ENCODE data around the gene TUBB4B.

Gene TUBB4B

DNA sequence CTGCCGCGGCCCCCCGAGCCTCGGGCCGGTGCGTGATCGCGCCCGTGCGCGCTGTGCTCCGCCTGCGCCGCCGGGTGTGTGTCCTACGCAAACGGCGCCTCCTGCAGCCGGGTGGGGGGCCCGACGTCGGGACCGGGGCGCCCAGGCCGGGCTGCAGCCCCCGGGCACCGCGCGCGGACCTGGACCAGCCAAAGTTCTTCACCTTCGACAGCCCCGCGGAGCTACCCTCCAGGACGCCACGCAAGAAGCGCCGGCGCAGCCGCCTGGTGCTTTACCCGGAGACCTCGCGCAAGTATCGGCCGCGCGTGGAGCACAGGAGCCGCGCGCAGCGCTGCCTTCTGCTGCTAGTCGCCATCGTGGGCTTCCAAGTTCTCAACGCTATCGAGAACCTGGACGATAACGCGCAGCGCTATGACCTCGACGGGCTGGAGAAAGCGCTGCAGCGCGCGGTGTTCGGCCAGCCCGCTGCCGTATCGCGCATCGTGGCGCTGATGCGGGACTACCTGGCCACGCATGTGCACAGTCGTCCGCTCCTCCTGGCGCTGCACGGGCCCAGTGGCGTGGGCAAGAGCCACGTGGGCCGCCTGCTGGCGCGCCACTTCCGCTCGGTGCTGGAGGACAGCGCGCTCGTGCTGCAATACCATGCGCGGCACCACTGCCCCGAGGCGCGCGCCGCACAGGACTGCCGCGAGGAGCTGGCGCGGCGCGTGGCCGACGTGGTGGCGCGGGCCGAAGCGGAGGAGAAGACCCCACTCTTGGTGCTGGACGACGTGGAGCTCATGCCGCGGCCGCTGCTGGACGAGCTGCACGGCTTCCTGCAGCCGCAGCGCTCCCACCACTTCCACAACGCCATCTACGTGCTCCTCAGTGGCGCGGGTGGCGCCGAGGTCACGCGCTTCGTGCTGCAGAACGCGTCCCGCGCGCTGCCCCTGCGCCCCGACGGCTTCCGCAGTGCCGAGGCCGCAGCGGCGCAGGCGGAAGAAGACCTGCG is 37.9 kb downstream of the TUBB4B start:
- DNase-seq (ENCODE audit: extremely low spot score, insufficient read length, low read depth) (no peak), FAIRE-seq (no peak)

DNA sequence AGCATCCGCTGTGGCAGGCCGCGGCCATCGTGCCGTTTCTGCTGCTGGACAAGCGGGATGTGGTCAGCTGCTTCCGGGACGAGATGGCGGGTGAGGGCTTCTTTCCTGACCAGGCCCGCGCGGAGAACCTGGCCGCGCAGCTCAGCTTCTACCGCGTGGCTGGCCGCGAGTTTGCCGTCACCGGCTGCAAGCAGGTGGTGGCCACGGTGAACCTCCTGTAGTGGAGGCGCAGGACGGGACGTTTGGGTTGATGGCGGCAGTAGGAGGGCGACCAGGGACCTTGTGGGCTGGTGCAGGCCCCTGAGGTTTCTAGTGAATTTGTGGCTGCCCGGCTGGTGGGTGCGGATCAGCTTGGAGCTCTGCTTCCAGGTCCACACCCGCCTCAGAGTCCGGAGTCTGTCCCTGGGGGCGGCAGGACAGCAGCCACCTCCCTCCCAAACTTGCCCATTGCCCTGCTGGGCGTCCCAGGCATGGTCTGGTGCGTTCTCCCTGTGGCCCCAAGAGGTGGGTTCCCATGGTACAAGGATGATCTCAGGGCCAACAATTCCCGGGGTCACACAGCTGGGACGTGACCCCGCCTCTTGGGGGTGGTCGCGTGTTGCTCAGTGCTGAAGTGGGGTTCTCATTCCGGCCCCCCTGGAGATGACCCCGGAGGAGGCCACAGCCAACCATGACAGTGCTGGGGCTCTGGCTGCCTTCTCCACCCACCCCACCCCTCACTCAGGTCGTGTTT is 38.8 kb downstream of the TUBB4B start:
- DNase-seq (ENCODE audit: extremely low spot score, insufficient read length, low read depth) (no peak), FAIRE-seq (no peak)

DNA sequence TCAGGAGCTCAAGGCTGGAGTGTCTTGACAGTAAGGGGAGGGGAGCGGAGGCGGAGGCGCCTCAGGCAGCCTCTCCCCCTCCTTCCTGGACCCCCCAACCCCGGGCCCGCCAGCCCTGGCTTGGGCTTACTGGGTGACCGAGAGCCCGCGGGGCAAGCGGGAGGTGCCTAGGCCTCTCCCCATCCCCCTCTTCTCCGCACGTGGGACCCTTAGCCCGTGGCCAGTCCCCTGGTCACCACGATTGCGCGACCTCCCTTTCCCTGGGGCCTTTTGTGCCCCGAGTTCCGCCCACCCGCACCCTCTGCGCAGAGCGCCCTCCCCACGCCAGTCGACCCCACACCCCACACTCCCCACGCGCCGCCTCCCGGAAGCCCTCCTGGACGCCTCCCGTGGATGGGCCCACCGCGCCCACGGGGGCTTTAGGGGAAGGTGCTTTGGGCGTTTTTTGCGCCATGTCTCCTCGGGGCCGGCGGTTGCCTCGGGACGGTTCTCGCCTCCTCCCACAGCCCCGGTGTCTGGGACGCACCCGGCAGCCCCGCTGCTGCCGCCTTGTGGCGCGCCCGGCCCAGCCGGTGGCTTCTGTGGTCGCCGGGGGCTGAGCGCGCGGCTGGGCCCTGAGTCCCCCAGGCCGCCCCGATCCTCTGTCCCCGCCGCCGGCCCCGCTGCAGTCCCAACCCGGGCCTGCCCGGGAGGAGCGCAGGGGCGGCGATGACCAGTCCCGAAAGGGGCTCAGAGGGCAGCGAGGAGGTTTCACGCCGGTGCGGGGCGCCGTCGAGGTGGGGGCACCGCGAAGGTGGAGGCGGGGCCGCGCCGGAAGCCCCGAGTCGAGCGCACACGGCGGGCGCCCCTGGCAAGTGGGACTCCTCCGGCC is 39.6 kb downstream of the TUBB4B start:
- FAIRE-seq, result peak; percentile 38
- DNase-seq (ENCODE audit: extremely low spot score, insufficient read length, low read depth), result no peak

DNA sequence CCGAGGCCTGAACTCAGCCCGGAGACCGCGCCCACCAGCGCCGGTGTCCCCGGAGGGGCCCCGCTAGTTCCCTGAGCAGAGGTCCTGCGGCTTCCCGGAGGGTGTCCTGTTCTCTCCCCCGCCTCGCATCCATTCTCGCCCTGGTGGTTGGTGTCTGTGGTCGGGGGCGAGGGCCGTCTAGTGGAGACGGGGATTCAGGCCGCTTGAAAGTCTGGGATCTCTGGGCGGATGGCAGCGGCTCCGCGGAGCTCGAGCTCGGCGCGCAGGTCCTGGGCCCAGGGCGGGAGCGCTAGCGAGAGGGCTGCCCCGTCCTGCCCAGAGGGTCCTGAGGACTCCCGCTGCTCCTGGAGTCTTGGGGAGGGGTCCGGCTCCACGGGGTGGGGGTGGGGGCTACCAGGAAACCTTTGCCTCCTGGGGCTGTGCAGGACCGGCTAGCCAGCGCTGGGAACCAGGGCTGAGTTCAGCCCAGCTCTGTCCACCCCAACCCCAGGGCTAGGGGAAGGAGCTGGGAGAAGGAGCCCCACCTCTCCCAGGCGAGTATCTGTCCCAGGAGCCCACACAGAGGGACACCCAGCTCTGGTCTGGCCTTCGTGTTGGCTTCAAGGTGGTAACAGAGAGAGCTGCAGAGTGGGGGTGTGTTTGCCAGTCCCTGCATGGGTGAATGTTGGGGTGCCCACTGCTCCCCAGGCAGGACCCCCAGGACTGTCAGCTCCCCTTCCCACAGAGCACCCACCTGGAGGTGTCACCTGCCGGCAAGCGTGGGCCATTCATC is 40.4 kb downstream of the TUBB4B start:
- no peak for DNase-seq (ENCODE audit: extremely low spot score, insufficient read length, low read depth)
- no peak for FAIRE-seq

DNA sequence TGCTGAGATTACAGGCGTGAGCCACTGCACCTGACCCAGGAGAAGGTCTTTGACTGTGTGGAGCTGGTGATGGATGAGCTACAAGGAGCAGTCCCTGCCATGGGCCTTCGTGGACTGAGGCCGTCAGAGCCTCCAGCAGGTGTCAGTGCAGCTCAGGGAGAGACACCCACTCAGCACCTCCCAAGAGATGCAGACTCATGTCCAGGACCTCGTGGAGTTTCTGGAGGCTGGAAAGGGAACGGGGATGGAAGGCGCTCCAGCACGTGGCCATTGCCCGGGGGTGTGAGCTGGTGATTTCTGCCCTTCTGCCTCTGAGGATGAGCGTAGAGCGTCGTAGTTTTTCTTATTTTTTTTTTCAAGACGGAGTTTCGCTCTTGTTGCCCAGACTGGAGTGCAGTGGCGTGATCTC is 45.9 kb downstream of the TUBB4B start:
- FAIRE-seq, result peak; percentile 41
- DNase-seq (ENCODE audit: extremely low spot score, insufficient read length, low read depth), result no peak

DNA sequence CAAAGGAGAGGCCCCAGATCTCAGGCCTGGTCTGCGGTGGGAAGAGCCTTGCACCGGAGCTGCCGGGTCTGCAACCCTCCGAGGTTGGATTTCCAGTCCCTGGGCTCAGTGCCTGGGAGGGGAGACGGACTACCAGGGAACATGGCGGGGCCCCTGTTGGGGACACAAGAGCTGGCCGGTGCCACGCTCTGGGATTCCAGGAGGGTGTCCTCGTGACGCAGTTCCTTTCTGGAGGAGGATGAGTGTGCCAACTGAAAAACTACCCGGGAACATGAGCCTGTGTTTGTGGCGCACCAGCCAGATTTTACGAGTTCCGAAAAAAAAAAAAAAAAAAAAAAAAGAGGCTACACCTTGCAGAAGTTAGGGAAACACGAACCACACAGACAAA is 52.0 kb downstream of the TUBB4B start:
- FAIRE-seq, result no peak

More for the DNA sequence above, 52.0 kb downstream of the TUBB4B start:
- no peak for DNase-seq (ENCODE audit: extremely low spot score, insufficient read length, low read depth)

Measured in GM18507 (cell line).